Gastroesophageal sphincter (tissue), 4 donors: Measurements from ENCODE around the gene ABCA4. TPM values are rescaled to one million over a fixed set of nuclear protein-coding genes. Genes with fewer than 3 reads are reported as not detected.

Experiments used
- ATAC-seq: fragments of 150-250 bp; one replicate; pipeline ENCODE4 v1.9.1; 2016; ENCODE audit warnings: mild to moderate bottlenecking, moderate library complexity
- H3K27ac ChIP-seq, 4 donors: fragments of 200-600 bp; sonication (generic) in 3 of 4; 1 replicate in 3 of 4; 2 replicates in 1 of 4; pipeline ENCODE4 v1.5.1; 2016 to 2019
- H3K27me3 ChIP-seq: fragments of 200-600 bp; sonication (generic); one replicate; pipeline ENCODE4 v1.5.1; 2019
- H3K36me3 ChIP-seq, 2 donors: fragments of 200-600 bp; sonication (generic); one replicate each; pipeline ENCODE4 v1.5.1; 2019; ENCODE audit warnings: control low read depth in 1 of 2
- H3K4me1 ChIP-seq, 3 donors: fragments of 200-600 bp; sonication (generic); 1 replicate in 2 of 3; 2 replicates in 1 of 3; pipeline ENCODE4 v1.5.1; 2016 to 2019; ENCODE audit warnings: control low read depth in 2 of 3
- H3K4me3 ChIP-seq, 2 donors: fragments of 200-600 bp; sonication (generic); one replicate each; pipeline ENCODE4 v1.5.1; 2019; ENCODE audit warnings: mild to moderate bottlenecking in 1 of 2, moderate library complexity in 1 of 2
- H3K9me3 ChIP-seq, 3 donors: fragments of 200-600 bp; sonication (generic); one replicate each; pipeline ENCODE4 v1.5.1; 2017 to 2019; ENCODE audit warnings: control low read depth in 2 of 3
- CTCF ChIP-seq, 4 experiments: fragments of 200-600 bp in 2 of 4; fragments of 450-650 bp in 2 of 4; sonication (generic) in 1 of 4; IDR thresholded peaks; one replicate each; pipeline ENCODE4 v1.5.1; 2017 to 2019; ENCODE audit warnings: antibody characterized with exemption in 4 of 4, mild to moderate bottlenecking in 2 of 4, moderate library complexity in 2 of 4
- EP300 ChIP-seq: sonication (generic); formaldehyde crosslinking; IDR thresholded peaks from one replicate; pipeline ENCODE4 v1.6.1; 2017; ENCODE audit warnings: antibody characterized with exemption, mild to moderate bottlenecking
- POLR2A ChIP-seq, 2 donors: fragments of 450-650 bp; IDR thresholded peaks; one replicate each; pipeline ENCODE4 v1.6.1; 2017; ENCODE audit warnings: antibody characterized with exemption in 2 of 2, mild to moderate bottlenecking in 2 of 2, moderate library complexity in 1 of 2
- POLR2AphosphoS5 ChIP-seq: sonication (generic); formaldehyde crosslinking; IDR thresholded peaks from one replicate; pipeline ENCODE4 v1.6.1; 2017; ENCODE audit warnings: antibody characterized with exemption
- WGBS, 2 donors: methylation state at CpG; one replicate each; pipeline ENCODE4 v1.1.5; 2018; ENCODE audit warnings: low coverage in 1 of 2; 5-methylcytosine and 5-hydroxymethylcytosine counted together
- total RNA-seq, 4 donors: library from RNA; depleted of rRNA; stranded (reverse); fragments of >200 nt; gene quantifications; one replicate each; pipeline ENCODE4 v1.1.0, GENCODE V29; 2016

Gene ABCA4
- total RNA-seq, 4 donors from 2014 or later, result 0.19 to 0.27 TPM; not detected in 2

DNA sequence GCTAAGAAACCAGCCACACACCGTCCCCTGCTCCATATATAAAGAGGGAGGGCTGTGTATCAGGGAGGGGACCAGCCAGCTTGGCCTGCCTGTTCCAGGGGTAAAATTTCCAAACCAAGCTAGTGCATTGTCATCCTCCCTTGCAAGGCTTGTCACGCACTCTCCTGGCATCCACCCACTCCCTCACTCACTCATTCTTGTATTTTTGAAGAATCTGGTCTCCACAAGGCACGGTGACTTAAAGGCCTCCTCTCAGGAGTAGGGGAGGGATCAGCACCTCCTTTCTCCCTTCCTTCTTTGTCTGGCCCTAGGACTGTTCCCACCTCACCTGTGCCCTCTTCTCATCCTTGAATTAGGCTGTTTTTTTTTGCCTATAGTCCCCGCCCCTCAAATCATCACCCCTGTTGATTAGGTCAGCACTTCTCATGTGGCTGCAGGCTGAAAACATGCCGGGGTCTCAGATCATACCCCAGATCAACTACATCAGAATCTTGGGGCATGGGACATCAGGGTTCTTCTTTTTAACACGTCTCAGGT, 5.0 kb downstream of the ABCA4 start:
- Histone ChIP-seq H3K27me3 (no peaks in the 10 kb centered on the region), H3K4me3 (no peak overlapping the region), H3K9me3 (no peaks in the 10 kb centered on the region), H3K4me1 (no peaks in the 10 kb centered on the region), H3K36me3 (no peaks in the 10 kb centered on the region), H3K27ac (no peak overlapping the region)
- TF ChIP-seq POLR2A (IDR thresholded peaks at IDR 0.05), result no peak
- no peak for TF ChIP-seq EP300
- no peak for TF ChIP-seq POLR2AphosphoS5
- no peak for TF ChIP-seq CTCF (IDR thresholded peaks at IDR 0.05)
- WGBS, 2 donors, result 72 to 84% methylated on average over 3 to 6 of the region's 6 CpGs
- ATAC-seq, result no peak

DNA sequence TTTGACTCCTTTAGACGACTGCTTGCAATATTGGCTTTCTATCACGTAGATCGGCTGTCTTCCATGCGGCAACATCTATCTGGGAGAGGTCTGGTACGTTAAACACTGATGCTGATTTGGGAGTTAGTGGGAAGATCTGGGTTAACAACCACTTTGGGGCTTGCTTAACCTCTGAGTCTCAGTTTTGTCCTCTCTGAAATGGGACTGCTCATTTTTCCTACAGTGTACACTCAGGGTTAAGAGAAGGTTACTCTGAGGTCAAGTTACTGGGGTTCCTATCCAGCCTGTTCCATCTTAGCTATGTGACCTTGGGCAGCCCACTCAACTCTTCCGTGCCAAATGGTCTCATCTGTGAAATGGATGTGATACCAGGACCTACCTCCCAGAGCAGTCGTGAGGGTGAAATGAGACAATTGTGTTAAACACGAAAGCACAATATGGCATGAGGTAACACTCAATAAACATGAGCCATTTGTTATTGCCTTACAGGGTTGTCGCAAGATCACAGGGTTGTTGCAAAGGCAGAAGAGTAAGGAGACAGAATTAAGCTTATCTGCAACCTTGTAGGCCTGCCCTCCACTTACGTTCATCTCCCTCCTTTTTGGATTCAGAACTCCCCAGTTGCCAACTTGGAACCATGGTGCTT, 5.6 kb downstream of the ABCA4 start:
- WGBS, 2 donors, result 88 to 89% methylated on average over 9 of the region's 10 CpGs

GRCh38 chr1:94113589-94114226, 7.2 kb downstream of the ABCA4 start:
- H3K4me3 ChIP-seq, result no peak overlapping the region
- ATAC-seq, result no peak
- no peaks in the 10 kb centered on the region for H3K36me3 ChIP-seq
- 42 to 46% methylated on average over 2 of the region's 2 CpGs for WGBS, 2 donors
- no peaks in the 10 kb centered on the region for H3K4me1 ChIP-seq
- no peak for TF ChIP-seq POLR2A (IDR thresholded peaks at IDR 0.05)
- no peak for TF ChIP-seq CTCF (IDR thresholded peaks at IDR 0.05)
- TF ChIP-seq POLR2AphosphoS5, result no peak
- TF ChIP-seq EP300, result no peak
- H3K27me3 ChIP-seq, result no peaks in the 10 kb centered on the region
- no peak overlapping the region for H3K27ac ChIP-seq
- H3K9me3 ChIP-seq, result no peaks in the 10 kb centered on the region

More for the DNA sequence above, 5.6 kb downstream of the ABCA4 start:
- no peak overlapping the region for H3K4me3 ChIP-seq
- no peak overlapping the region for H3K27ac ChIP-seq
- no peaks in the 10 kb centered on the region for H3K27me3 ChIP-seq
- H3K36me3 ChIP-seq, result no peaks in the 10 kb centered on the region
- ATAC-seq, result no peak
- H3K4me1 ChIP-seq, result no peaks in the 10 kb centered on the region
- no peaks in the 10 kb centered on the region for H3K9me3 ChIP-seq
- TF ChIP-seq EP300 (no peak), CTCF (IDR thresholded peaks at IDR 0.05) (no peak)

- Histone ChIP-seq H3K36me3 (no peaks in the 10 kb centered on the region), H3K27me3 (peaks cover 6% of the 10 kb centered on the region), H3K9me3 (no peaks in the 10 kb centered on the region), H3K4me1 (no peaks in the 10 kb centered on the region), H3K4me3 (no peak overlapping the region), H3K27ac (no peak overlapping the region)
- 75 to 88% methylated on average over 9 of the region's 9 CpGs for WGBS, 2 donors
- TF ChIP-seq EP300, result no peak
- no peak for TF ChIP-seq POLR2A (IDR thresholded peaks at IDR 0.05)
- TF ChIP-seq CTCF (IDR thresholded peaks at IDR 0.05), result no peak
- no peak for ATAC-seq
Measured at GRCh38 chr1:94111879-94112278, 9.1 kb downstream of the ABCA4 start.
